ENCODE results near the gene ATG4A. TPM values are rescaled to one million over a fixed set of nuclear protein-coding genes. Genes with fewer than 3 reads are reported as not detected.

Gene ATG4A
- total RNA-seq, 6 experiments from 2014 or later, result 11.7 to 16.4 (median 12.1) TPM

DNA sequence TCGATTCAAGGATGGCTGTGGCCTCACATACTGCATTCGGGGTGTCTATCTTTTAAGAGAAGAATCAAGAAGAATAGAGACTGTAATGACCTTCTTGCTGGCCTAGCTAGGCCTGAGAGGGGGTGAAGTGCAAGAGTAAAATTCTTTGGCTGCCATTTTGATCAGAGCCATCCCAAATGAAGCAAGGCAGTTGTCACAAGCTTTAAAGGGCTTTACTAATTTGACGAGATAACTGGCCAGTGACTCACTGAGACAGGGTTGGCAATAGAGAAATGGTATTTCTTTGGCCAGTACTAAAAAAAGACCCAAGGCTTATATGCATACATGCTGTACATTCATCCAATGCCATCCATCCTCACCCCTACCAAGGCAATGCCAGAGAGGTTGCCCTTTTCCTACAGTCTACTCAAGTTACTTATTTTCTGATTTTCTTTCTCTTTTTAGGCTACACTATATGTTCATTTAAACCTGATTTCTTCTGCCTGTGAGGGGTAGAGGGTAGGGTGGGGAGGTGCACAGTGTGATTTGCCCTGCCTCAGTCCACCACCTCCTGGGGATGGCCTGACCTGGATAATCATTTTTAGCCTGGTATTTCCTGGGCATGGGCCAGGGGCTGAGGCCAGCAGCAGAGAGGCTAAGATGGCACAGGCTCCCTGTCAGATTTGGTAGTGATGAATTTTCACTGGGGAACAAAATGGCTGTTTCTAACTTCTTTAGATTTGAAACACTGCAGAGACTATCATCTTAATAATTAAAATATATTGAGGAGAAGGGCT, 32.2 kb downstream of the ATG4A start:
- intact Hi-C loops (cut with DNase I), result no loop called here
- no peaks in the 10 kb centered on the region for H3K27me3 ChIP-seq
- TF ChIP-seq, protein P1, sequence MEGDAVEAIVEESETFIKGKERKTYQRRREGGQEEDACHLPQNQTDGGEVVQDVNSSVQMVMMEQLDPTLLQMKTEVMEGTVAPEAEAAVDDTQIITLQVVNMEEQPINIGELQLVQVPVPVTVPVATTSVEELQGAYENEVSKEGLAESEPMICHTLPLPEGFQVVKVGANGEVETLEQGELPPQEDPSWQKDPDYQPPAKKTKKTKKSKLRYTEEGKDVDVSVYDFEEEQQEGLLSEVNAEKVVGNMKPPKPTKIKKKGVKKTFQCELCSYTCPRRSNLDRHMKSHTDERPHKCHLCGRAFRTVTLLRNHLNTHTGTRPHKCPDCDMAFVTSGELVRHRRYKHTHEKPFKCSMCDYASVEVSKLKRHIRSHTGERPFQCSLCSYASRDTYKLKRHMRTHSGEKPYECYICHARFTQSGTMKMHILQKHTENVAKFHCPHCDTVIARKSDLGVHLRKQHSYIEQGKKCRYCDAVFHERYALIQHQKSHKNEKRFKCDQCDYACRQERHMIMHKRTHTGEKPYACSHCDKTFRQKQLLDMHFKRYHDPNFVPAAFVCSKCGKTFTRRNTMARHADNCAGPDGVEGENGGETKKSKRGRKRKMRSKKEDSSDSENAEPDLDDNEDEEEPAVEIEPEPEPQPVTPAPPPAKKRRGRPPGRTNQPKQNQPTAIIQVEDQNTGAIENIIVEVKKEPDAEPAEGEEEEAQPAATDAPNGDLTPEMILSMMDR (IDR thresholded peaks at IDR 0.05), result no peak
- no peak for TF ChIP-seq POLR2A (IDR thresholded peaks at IDR 0.05)
- no peak overlapping the region for H3K4me3 ChIP-seq
- H3K27ac ChIP-seq, result no peak overlapping the region
- H3K9me3 ChIP-seq, result no peaks in the 10 kb centered on the region
- no peak for ATAC-seq
- no peaks in the 10 kb centered on the region for H3K4me1 ChIP-seq
- H3K36me3 ChIP-seq, result no peaks in the 10 kb centered on the region
- 71% methylated on average over 3 of the region's 3 CpGs for WGBS (ENCODE audit: insufficient coverage, low coverage, low lambda C conversion rate, missing lambda C conversion rate)
- no peak for DNase-seq

DNA sequence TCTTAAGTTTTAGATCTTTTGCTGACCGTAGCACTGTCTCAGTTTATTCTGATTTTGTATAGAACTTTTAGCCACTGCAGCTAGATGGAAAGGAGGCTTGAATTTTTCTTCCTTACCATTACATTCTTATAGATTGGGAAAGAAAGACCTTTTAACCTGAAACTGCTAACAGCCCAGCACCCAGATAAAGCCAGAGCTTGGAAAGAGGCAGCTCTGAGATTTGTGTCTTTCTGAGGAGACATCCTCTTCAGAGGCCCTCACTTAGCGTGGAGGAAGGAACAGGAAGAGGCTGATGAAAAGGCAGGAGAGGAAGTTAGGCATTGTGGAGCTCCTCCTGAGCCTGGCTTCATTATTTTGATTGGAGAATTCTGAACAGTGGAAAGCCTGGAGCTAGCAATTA, 35.1 kb downstream of the ATG4A start:
- intact Hi-C loops (cut with DNase I), result no loop called here
- 63% methylated on average over 2 of the region's 2 CpGs for WGBS (ENCODE audit: insufficient coverage, low coverage, low lambda C conversion rate, missing lambda C conversion rate)
- TF ChIP-seq, protein P1 (IDR thresholded peaks at IDR 0.05), result no peak
- TF ChIP-seq POLR2A (IDR thresholded peaks at IDR 0.05), result no peak
- H3K27me3 ChIP-seq, result no peaks in the 10 kb centered on the region
- no peak for DNase-seq
- no peaks in the 10 kb centered on the region for H3K36me3 ChIP-seq
- ATAC-seq, result no peak
- H3K4me1 ChIP-seq, result no peaks in the 10 kb centered on the region
- no peak overlapping the region for H3K4me3 ChIP-seq
- no peak overlapping the region for H3K27ac ChIP-seq
- no peaks in the 10 kb centered on the region for H3K9me3 ChIP-seq

DNA sequence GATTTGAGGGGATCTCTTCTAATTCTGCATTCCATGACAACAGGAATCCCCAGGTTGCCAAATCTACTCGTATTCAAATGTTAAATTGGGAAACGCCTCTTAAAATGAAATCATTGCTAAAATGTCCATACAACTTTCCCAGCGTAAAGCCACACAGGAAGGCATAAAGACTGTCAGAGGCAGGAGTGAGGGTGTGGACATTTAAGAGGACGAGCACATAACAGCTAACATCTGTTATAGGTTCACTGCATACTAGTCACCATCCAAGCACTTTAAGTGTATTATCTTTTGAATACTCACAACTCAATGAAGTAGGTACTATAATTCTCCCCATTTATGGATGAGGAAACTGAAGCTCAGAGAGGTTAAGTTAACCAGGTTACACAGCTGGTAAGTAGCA, 35.6 kb downstream of the ATG4A start:
- WGBS (ENCODE audit: insufficient coverage, low coverage, low lambda C conversion rate, missing lambda C conversion rate), result 50% methylated on average over 4 of the region's 4 CpGs
- no peak for ATAC-seq
- no peaks in the 10 kb centered on the region for H3K9me3 ChIP-seq
- intact Hi-C loops (cut with DNase I), result no loop called here
- H3K4me3 ChIP-seq, result no peak overlapping the region
- H3K36me3 ChIP-seq, result no peaks in the 10 kb centered on the region
- no peak overlapping the region for H3K27ac ChIP-seq
- no peaks in the 10 kb centered on the region for H3K27me3 ChIP-seq
- TF ChIP-seq, protein P1 (IDR thresholded peaks at IDR 0.05), result no peak
- TF ChIP-seq POLR2A (IDR thresholded peaks at IDR 0.05), result no peak
- H3K4me1 ChIP-seq, result no peaks in the 10 kb centered on the region
- DNase-seq, result no peak

DNA sequence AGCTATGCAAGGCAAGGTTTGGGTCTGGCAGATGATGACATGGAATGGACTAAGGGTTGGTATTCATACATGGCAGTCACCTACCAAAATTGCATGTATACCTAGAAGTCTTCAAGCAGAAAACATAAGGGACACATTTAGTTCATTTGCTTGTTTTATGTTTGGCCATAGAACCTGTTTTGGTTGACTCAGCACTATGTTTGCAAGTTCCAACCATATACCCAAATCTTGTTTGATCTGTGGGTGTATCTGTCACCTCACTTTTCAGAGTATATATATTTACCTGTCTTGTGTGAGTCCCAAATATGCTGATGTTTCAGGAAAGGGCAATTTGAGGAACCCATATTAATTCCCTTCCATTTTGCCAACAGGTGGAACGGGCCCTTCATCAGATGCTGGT, 39.3 kb downstream of the ATG4A start:
- no peak overlapping the region for H3K27ac ChIP-seq
- no peaks in the 10 kb centered on the region for H3K27me3 ChIP-seq
- no peaks in the 10 kb centered on the region for H3K9me3 ChIP-seq
- TF ChIP-seq POLR2A (IDR thresholded peaks at IDR 0.05), result no peak
- TF ChIP-seq, protein P1 (IDR thresholded peaks at IDR 0.05), result no peak
- intact Hi-C loops (cut with DNase I), result no loop called here
- no peaks in the 10 kb centered on the region for H3K4me1 ChIP-seq
- ATAC-seq (no peak), DNase-seq (no peak)
- H3K36me3 ChIP-seq, result peaks cover 0 to 7% (median 0%) of the 10 kb centered on the region in 4 donors
- no CpG with 5 or more reads among the region's 1 CpG for WGBS (ENCODE audit: insufficient coverage, low coverage, low lambda C conversion rate, missing lambda C conversion rate)
- H3K4me3 ChIP-seq, result no peak overlapping the region

Data from right lobe of liver (tissue), 6 donors.